HCT116 (cell line): ENCODE results near the gene PTS.

Experiments used
- ATF3 ChIP-seq: IDR thresholded peaks from 2 replicates; pipeline ENCODE4 v1.6.1; 2012
- POLR2A ChIP-seq: IDR thresholded peaks from 2 replicates; pipeline ENCODE4 v1.7.0; 2011; ENCODE audit warnings: borderline replicate concordance; ENCODE audit not compliant: insufficient read depth, insufficient read length; ENCODE audit errors: extremely low read depth

- TF ChIP-seq ATF3 (no peak), POLR2A (no peak)
These were observed 29.0 kb downstream of the PTS start for GRCh38 chr11:112255067-112255720.
